Measurements from ENCODE around the gene PALM3. TPM values are rescaled to one million over a fixed set of nuclear protein-coding genes. Genes with fewer than 3 reads are reported as not detected.
A peak's percentile ranks its signal among the peaks of the same experiment; 100 is the strongest.

The PALM3 gene
- total RNA-seq, 2 experiments from 2014 or later: 0.09 TPM; not detected in 1

DNA sequence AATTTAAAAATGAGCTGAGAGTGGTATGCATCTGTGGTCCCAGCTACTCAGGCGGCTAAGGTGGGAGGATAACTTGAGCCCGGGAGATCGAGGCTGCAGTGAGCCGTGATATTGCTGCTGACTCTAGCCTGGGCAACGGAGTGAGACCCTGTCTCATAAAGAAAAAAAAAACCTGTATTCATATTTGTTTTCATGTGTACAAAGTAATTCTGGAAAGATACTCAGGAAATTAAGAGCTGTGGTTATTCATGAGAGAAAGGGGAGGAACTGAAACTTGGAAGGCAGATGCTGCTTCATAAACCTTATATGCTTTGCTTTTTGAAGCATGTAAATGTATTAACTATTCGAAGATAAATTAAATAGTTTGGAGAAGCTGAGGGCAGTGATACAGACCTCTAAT is 42.8 kb downstream of the PALM3 start:
- Histone ChIP-seq H3K4me1 (ENCODE audit: insufficient read depth, low read length, poor library complexity, severe bottlenecking) (peaks cover 46% of the 10 kb centered on the region), H3K9me3 (ENCODE audit: low read length) (no peaks in the 10 kb centered on the region), H3K4me3 (ENCODE audit: low read depth, low read length, poor library complexity, severe bottlenecking) (peak overlapping the region; percentile 36), H4K20me1 (ENCODE audit: insufficient read depth, low read length) (no peaks in the 10 kb centered on the region), H3K4me2 (ENCODE audit: low read length) (peak overlapping the region; percentile 62), H3K36me3 (ENCODE audit: insufficient read depth, low read length) (no peaks in the 10 kb centered on the region), H3K9me2 (ENCODE audit: insufficient read depth, low read length) (no peaks in the 10 kb centered on the region), H3K27ac (ENCODE audit: low read depth, low read length, poor library complexity, severe bottlenecking) (peak overlapping the region; percentile 66), H2AFZ (ENCODE audit: low read length) (0 out of 2 replicates have a peak overlapping the region, but pooled peaks have one; percentile 20), H3K79me2 (ENCODE audit: insufficient read depth, low read depth, low read length) (no peaks in the 10 kb centered on the region)
- DNase-seq (ENCODE audit: low spot score): peak; percentile 74
- no TSS peak for BruUV-seq (replicated peaks)
- no peak for TF ChIP-seq EZH2phosphoT487 (IDR thresholded peaks at IDR 0.05; ENCODE audit: borderline replicate concordance, low read depth, low read length)
- TF ChIP-seq CTCF (conservative IDR thresholded peaks at IDR 0.05; ENCODE audit: low read length): no peak
- ChIA-PET POLR2A (interaction anchor here (0.7 to 1.5 kb wide), 5 partner anchors 12 to 244 kb away, joined by 3 to 7 read pairs (median 3); partner anchors contain the start of gene IL27RA), CTCF (ENCODE audit: unreplicated experiment) (interaction anchor here (1.1 kb wide), 1 partner anchor 16 kb away, joined by 3 read pairs; no protein-coding TSS in a partner anchor)
- intact Hi-C loops (cut with micrococcal nuclease; ENCODE audit: unreplicated experiment): no loop called here

DNA sequence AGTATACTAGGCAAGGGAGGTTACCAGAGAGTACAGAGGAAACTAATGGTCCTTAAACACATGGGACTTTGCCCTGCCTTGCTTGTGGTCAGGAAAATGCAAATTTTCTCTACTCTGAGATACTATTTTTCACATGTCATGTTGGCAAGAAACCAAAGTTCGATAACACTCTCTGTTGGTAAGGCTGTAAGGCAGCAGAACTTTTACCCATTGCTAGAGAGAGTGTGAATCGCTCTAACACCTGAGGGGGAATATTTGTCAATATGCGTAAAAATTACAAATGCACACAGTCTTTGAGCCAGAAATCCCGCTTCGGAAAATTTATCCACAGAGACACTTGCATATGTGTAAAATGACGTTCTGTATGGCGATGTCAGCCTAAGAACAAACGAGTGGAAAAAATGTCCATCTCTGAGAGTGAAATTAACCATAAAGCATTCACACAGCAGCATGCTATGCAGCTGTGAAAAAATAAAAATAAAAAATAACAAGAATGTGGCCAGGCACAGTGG is 46.3 kb downstream of the PALM3 start:
- peak; percentile 64 for DNase-seq (ENCODE audit: low spot score)
- no peaks in the 10 kb centered on the region for H3K79me2 ChIP-seq (ENCODE audit: insufficient read depth, low read depth, low read length)
- no peaks in the 10 kb centered on the region for H3K36me3 ChIP-seq (ENCODE audit: insufficient read depth, low read length)
- POLR2A ChIA-PET: interaction anchor here (0.7 kb wide), 6 partner anchors 12 to 1380 kb away, joined by 3 to 5 read pairs (median 3); no protein-coding TSS in a partner anchor
- no peaks in the 10 kb centered on the region for H4K20me1 ChIP-seq (ENCODE audit: insufficient read depth, low read length)
- CTCF ChIA-PET (ENCODE audit: unreplicated experiment): interaction anchor here (0.6 kb wide), 1 partner anchor 28 kb away, joined by 3 read pairs; no protein-coding TSS in a partner anchor
- H2AFZ ChIP-seq (ENCODE audit: low read length): peak overlapping the region; percentile 66; the same call in 1 of the 2 replicates
- no peak for TF ChIP-seq CTCF (conservative IDR thresholded peaks at IDR 0.05; ENCODE audit: low read length)
- TF ChIP-seq EZH2phosphoT487 (IDR thresholded peaks at IDR 0.05; ENCODE audit: borderline replicate concordance, low read depth, low read length): no peak
- no TSS peak for BruUV-seq (replicated peaks)
- H3K9me2 ChIP-seq (ENCODE audit: insufficient read depth, low read length): no peaks in the 10 kb centered on the region
- H3K27ac ChIP-seq (ENCODE audit: low read depth, low read length, poor library complexity, severe bottlenecking): peak overlapping the region; percentile 69
- H3K4me2 ChIP-seq (ENCODE audit: low read length): peak overlapping the region; percentile 76
- peaks cover 43% of the 10 kb centered on the region for H3K4me1 ChIP-seq (ENCODE audit: insufficient read depth, low read length, poor library complexity, severe bottlenecking)
- intact Hi-C loops (cut with micrococcal nuclease; ENCODE audit: unreplicated experiment): no loop called here
- peak overlapping the region; percentile 48 for H3K4me3 ChIP-seq (ENCODE audit: low read depth, low read length, poor library complexity, severe bottlenecking)
- no peaks in the 10 kb centered on the region for H3K9me3 ChIP-seq (ENCODE audit: low read length)

GRCh38 chr19:14012378-14012915 is 49.4 kb downstream of the PALM3 start:
- POLR2A ChIA-PET: interaction anchor here (0.6 kb wide), 1 partner anchor 13 kb away, joined by 3 read pairs; no protein-coding TSS in a partner anchor
- Histone ChIP-seq H3K9me2 (ENCODE audit: insufficient read depth, low read length) (no peaks in the 10 kb centered on the region), H3K36me3 (ENCODE audit: insufficient read depth, low read length) (no peaks in the 10 kb centered on the region)

More at GRCh38 chr19:14012378-14012915, 49.4 kb downstream of the PALM3 start:
- no peaks in the 10 kb centered on the region for H3K9me3 ChIP-seq (ENCODE audit: low read length)
- CTCF ChIA-PET (ENCODE audit: unreplicated experiment): no interaction called here
- intact Hi-C loops (cut with micrococcal nuclease; ENCODE audit: unreplicated experiment): no loop called here
- H3K4me3 ChIP-seq (ENCODE audit: low read depth, low read length, poor library complexity, severe bottlenecking): no peak overlapping the region
- H3K79me2 ChIP-seq (ENCODE audit: insufficient read depth, low read depth, low read length): no peaks in the 10 kb centered on the region
- no peak overlapping the region for H3K4me2 ChIP-seq (ENCODE audit: low read length)
- no peaks in the 10 kb centered on the region for H4K20me1 ChIP-seq (ENCODE audit: insufficient read depth, low read length)
- DNase-seq (ENCODE audit: low spot score): no peak
- peaks cover 20% of the 10 kb centered on the region for H3K4me1 ChIP-seq (ENCODE audit: insufficient read depth, low read length, poor library complexity, severe bottlenecking)
- H3K27ac ChIP-seq (ENCODE audit: low read depth, low read length, poor library complexity, severe bottlenecking): no peak overlapping the region
- H2AFZ ChIP-seq (ENCODE audit: low read length): no peak overlapping the region
- no TSS peak for BruUV-seq (replicated peaks)
- TF ChIP-seq EZH2phosphoT487 (IDR thresholded peaks at IDR 0.05; ENCODE audit: borderline replicate concordance, low read depth, low read length): no peak
- no peak for TF ChIP-seq CTCF (conservative IDR thresholded peaks at IDR 0.05; ENCODE audit: low read length)

Measured in OCI-LY7 (cell line).